Endothelial cell of umbilical vein (primary cell): ENCODE results near the gene HSPB6. TPM values are rescaled to one million over a fixed set of nuclear protein-coding genes. Genes with fewer than 3 reads are reported as not detected.

Source experiments
- BruUV-seq: library from RNA; stranded (reverse); fragments of 400-500 nt; replicated peaks from 2 replicates; lab custom pipeline; 2021; lab: Mats Ljungman, UMichigan
- CTCF ChIA-PET: fragments of 300-600, 350-600 bp; sonication (Branson Sonifier 250); formaldehyde crosslinking; loops from one replicate; lab custom pipeline; 2021; ENCODE audit warnings: antibody characterized with exemption, inconsistent platforms; lab: Charles Lee
- POLR2A ChIA-PET: fragments of 300-600, 350-600 bp; sonication (Branson Sonifier 250); formaldehyde crosslinking; loops from one replicate; lab custom pipeline; 2021; ENCODE audit warnings: antibody characterized with exemption, inconsistent platforms; lab: Charles Lee
- DNase-seq: peaks from one replicate; pipeline ENCODE4 v3.0.0-alpha.2; 2011; ENCODE audit warnings: low read depth, low spot score
- FAIRE-seq: peaks from 2 replicates; lab custom pipeline; 2011; peaks lifted over from hg19 to GRCh38; lab: Jason Lieb, UNC
- H2AFZ ChIP-seq: 2 replicates; pipeline ENCODE4 v1.6.0; 2012; ENCODE audit warnings: low read depth, low read length, control low read depth, inconsistent platforms
- H3K27ac ChIP-seq: 2 replicates; pipeline ENCODE4 v1.5.1; 2011; ENCODE audit warnings: low read depth, mild to moderate bottlenecking, control low read depth, low read length, moderate library complexity; ENCODE audit not compliant: insufficient read depth
- H3K27me3 ChIP-seq, 2 experiments: 2 replicates each; pipeline versions ENCODE4 v1.6.0 to v1.6.1; 2011; ENCODE audit warnings: low read length in 2 of 2, mixed read lengths in 1 of 2; ENCODE audit not compliant: control insufficient read depth in 2 of 2, insufficient read depth in 2 of 2
- H3K36me3 ChIP-seq, 2 experiments: 2 replicates in 1 of 2; 3 replicates in 1 of 2; pipeline ENCODE4 v1.5.1; 2011; ENCODE audit warnings: low read length in 2 of 2, mild to moderate bottlenecking in 1 of 2, moderate library complexity in 1 of 2; ENCODE audit not compliant: control insufficient read depth in 2 of 2, insufficient read depth in 2 of 2; ENCODE audit errors: extremely low read depth in 1 of 2
- H3K4me1 ChIP-seq: 3 replicates; pipeline ENCODE4 v1.5.1; 2011; ENCODE audit warnings: mild to moderate bottlenecking, low read length; ENCODE audit not compliant: control insufficient read depth, insufficient read depth; ENCODE audit errors: extremely low read depth
- H3K4me2 ChIP-seq: 2 replicates; pipeline ENCODE4 v1.6.1; 2011; ENCODE audit warnings: low read length, control low read depth, mixed read lengths; ENCODE audit not compliant: insufficient read depth
- H3K4me3 ChIP-seq, 3 experiments: fragments of 200-600 bp in 1 of 3; sonication (generic), shearing (Covaris generic) in 1 of 3; replicated peaks in 1 of 3; 2 replicates each; pipeline ENCODE4 v1.5.1; 2011 to 2016; ENCODE audit warnings: control low read depth in 3 of 3, low read length in 3 of 3, mild to moderate bottlenecking in 2 of 3, inconsistent platforms in 1 of 3, low read depth in 1 of 3, moderate library complexity in 1 of 3; ENCODE audit not compliant: insufficient read depth in 1 of 3
- H3K79me2 ChIP-seq: 2 replicates; pipeline ENCODE4 v1.6.0; 2012; ENCODE audit warnings: low read length, inconsistent platforms; ENCODE audit not compliant: control insufficient read depth, insufficient read depth
- H3K9ac ChIP-seq: replicated peaks from 2 replicates; pipeline ENCODE3; 2011; ENCODE audit warnings: low read length, control low read depth; ENCODE audit not compliant: insufficient read depth; ENCODE audit errors: extremely low read depth
- H3K9me1 ChIP-seq: replicated peaks from 3 replicates; pipeline ENCODE4 v1.6.0; 2011; ENCODE audit warnings: mild to moderate bottlenecking, low read length; ENCODE audit not compliant: control insufficient read depth, insufficient read depth; ENCODE audit errors: extremely low read depth
- H3K9me3 ChIP-seq: replicated peaks from 2 replicates; pipeline ENCODE4 v1.5.1; 2012; ENCODE audit warnings: low read length, inconsistent platforms; ENCODE audit not compliant: control insufficient read depth, insufficient read depth
- H4K20me1 ChIP-seq: replicated peaks from 2 replicates; pipeline ENCODE3; 2011; ENCODE audit warnings: mild to moderate bottlenecking, low read length; ENCODE audit not compliant: control insufficient read depth, insufficient read depth; ENCODE audit errors: extremely low read depth
- EZH2 ChIP-seq: IDR thresholded peaks from 2 replicates; pipeline ENCODE4 v1.6.1; 2012; ENCODE audit warnings: borderline replicate concordance, low read depth, mild to moderate bottlenecking, moderate library complexity, low read length, inconsistent platforms; ENCODE audit not compliant: severe bottlenecking
- FOS ChIP-seq: IDR thresholded peaks from 2 replicates; pipeline ENCODE4 v1.6.1; 2011; ENCODE audit warnings: mild to moderate bottlenecking, low read length, moderate library complexity, borderline replicate concordance; ENCODE audit not compliant: insufficient read depth
- GATA2 ChIP-seq: IDR thresholded peaks from 2 replicates; pipeline ENCODE4 v1.7.0; 2011; ENCODE audit warnings: low read depth, mild to moderate bottlenecking, moderate library complexity, mixed read lengths, low read length; ENCODE audit not compliant: insufficient read length, insufficient read depth
- JUN ChIP-seq: IDR thresholded peaks from 2 replicates; pipeline ENCODE4 v1.6.1; 2011; ENCODE audit warnings: borderline replicate concordance, low read depth; ENCODE audit not compliant: insufficient read length, insufficient read depth
- MYC ChIP-seq: IDR thresholded peaks from one replicate; pipeline ENCODE4 v1.6.1; 2011; ENCODE audit warnings: mild to moderate bottlenecking, low read depth, low read length
- POLR2A ChIP-seq: IDR thresholded peaks from 2 replicates; pipeline ENCODE4 v1.6.1; 2012; ENCODE audit warnings: low read depth, mild to moderate bottlenecking, control low read depth, low read length
- POLR2AphosphoS5 ChIP-seq: IDR thresholded peaks from 2 replicates; pipeline ENCODE4 v1.6.1; 2012; ENCODE audit warnings: low read depth, mild to moderate bottlenecking, control low read depth, low read length, moderate library complexity; ENCODE audit not compliant: insufficient read depth
- dilution Hi-C: fragments of 300-500 bp; cut with MboI; formaldehyde crosslinking; loops from one replicate; pipeline ENCODE4 v1.15.0; 2019; ENCODE audit warnings: low sequenced_read_pairs; ENCODE audit not compliant: extremely low pct_ligation_motif_present
- intact Hi-C: fragments of 100-400 bp; cut with micrococcal nuclease; formaldehyde crosslinking; loops from one replicate; pipeline ENCODE4 v1.10.0; 2022
- polyA plus RNA-seq, 4 experiments: library from polyadenylated mRNA; depleted of rRNA in 3 of 4; stranded (reverse) in 3 of 4; unstranded in 1 of 4; fragments of >200 nt; gene quantifications; 2 replicates each; pipeline versions ENCODE4 v1.2.1 to v1.2.3, GENCODE V29; 2011 to 2012; ENCODE audit warnings: missing spikeins in 1 of 4
- total RNA-seq: library from RNA; stranded (reverse); gene quantifications from 2 replicates; pipeline ENCODE4 v1.2.3, GENCODE V29; 2021
- TF ChIP-seq, protein P1 (sequence below), 2 donors: IDR thresholded peaks; 1 replicate in 1 of 2; 2 replicates in 1 of 2; pipeline ENCODE4 v1.5.1; 2011; ENCODE audit warnings: low read length in 2 of 2, mild to moderate bottlenecking in 2 of 2, moderate library complexity in 2 of 2, control low read depth in 1 of 2, inconsistent platforms in 1 of 2, low read depth in 1 of 2; ENCODE audit not compliant: insufficient read depth in 1 of 2; ENCODE audit errors: extremely low read depth in 1 of 2
- TF ChIP-seq, protein P2 (sequence below): IDR thresholded peaks from 2 replicates; pipeline ENCODE4 v1.6.1; 2011; ENCODE audit not compliant: insufficient read depth, insufficient read length

Gene HSPB6
- total and polyA plus RNA-seq, 2 donors (not counting 3 experiments of a cell fraction or from before 2014, with no cell fraction given), result 3.4 to 6.2 TPM

DNA sequence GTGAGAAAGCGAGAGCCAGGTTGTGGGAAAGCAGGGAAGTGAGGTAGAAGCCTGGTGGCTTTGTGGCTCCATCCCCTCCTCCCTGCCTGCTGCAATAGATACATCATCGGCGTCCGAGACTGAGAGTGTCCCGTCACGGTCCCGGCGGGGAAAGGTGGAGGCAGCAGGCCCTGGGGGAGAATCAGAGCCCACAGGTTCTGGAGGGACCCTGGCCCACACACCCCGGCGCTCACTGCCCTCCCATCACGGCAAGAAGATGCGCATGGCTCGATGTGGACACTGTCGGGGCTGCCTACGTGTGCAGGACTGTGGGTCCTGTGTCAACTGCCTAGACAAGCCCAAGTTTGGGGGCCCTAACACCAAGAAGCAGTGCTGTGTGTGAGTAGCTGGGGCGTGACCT lies 33.9 kb downstream of the HSPB6 start:
- ChIA-PET CTCF (no interaction called here), POLR2A (no interaction called here)
- Histone ChIP-seq H3K27me3 (no peaks in the 10 kb centered on the region), H4K20me1 (no peaks in the 10 kb centered on the region), H3K9me1 (no peaks in the 10 kb centered on the region), H3K4me3 (no peak overlapping the region), H3K4me2 (no peak overlapping the region), H3K4me1 (peaks cover 6% of the 10 kb centered on the region), H3K27ac (no peak overlapping the region), H2AFZ (no peak overlapping the region), H3K9ac (no peak overlapping the region), H3K36me3 (peaks cover 26 to 65% of the 10 kb centered on the region in 2 experiments), H3K9me3 (no peaks in the 10 kb centered on the region), H3K79me2 (peaks cover 30% of the 10 kb centered on the region)
- no peak for DNase-seq
- BruUV-seq, result no TSS peak
- FAIRE-seq, result no peak
- dilution Hi-C loops, result no loop called here
- no peak for TF ChIP-seq JUN
- TF ChIP-seq, protein P1, sequence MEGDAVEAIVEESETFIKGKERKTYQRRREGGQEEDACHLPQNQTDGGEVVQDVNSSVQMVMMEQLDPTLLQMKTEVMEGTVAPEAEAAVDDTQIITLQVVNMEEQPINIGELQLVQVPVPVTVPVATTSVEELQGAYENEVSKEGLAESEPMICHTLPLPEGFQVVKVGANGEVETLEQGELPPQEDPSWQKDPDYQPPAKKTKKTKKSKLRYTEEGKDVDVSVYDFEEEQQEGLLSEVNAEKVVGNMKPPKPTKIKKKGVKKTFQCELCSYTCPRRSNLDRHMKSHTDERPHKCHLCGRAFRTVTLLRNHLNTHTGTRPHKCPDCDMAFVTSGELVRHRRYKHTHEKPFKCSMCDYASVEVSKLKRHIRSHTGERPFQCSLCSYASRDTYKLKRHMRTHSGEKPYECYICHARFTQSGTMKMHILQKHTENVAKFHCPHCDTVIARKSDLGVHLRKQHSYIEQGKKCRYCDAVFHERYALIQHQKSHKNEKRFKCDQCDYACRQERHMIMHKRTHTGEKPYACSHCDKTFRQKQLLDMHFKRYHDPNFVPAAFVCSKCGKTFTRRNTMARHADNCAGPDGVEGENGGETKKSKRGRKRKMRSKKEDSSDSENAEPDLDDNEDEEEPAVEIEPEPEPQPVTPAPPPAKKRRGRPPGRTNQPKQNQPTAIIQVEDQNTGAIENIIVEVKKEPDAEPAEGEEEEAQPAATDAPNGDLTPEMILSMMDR (IDR thresholded peaks at IDR 0.05; ENCODE audit: extremely low read depth in 1 of 2, insufficient read depth in 1 of 2, low read depth in 1 of 2, low read length in 2 of 2), result no peak
- TF ChIP-seq, protein P2, sequence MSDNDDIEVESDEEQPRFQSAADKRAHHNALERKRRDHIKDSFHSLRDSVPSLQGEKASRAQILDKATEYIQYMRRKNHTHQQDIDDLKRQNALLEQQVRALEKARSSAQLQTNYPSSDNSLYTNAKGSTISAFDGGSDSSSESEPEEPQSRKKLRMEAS, result no peak
- no peak for TF ChIP-seq EZH2
- TF ChIP-seq FOS, result no peak
- TF ChIP-seq POLR2A, result no peak
- TF ChIP-seq MYC, result no peak
- TF ChIP-seq GATA2, result no peak
- TF ChIP-seq POLR2AphosphoS5, result no peak
- intact Hi-C loops, result no loop called here
